Neural crest cell (in vitro differentiated cells): ENCODE data around the gene TBC1D22B. TPM values are rescaled to one million over a fixed set of nuclear protein-coding genes. Genes with fewer than 3 reads are reported as not detected.
"Not testable (repeated sequence)": the region's sequence is repeated elsewhere in the genome, so short reads cannot be mapped to it uniquely, and the experiment has no call there.

Experiments
- DNase-seq: peaks from one replicate; pipeline ENCODE4 v3.0.0; 2021; ENCODE audit warnings: low read depth, mixed read lengths, low spot score
- H3K27ac Mint-ChIP-seq: one replicate; pipeline ENCODE4 v1.8.0; 2021; ENCODE audit warnings: mild to moderate bottlenecking, mixed read lengths; ENCODE audit not compliant: unreplicated experiment
- H3K27me3 Mint-ChIP-seq: 2 replicates; pipeline ENCODE4 v1.8.0; 2021; ENCODE audit warnings: low read depth, mild to moderate bottlenecking, mixed read lengths
- H3K36me3 Mint-ChIP-seq: 2 replicates; pipeline ENCODE4 v1.8.0; 2021; ENCODE audit warnings: low read depth, mild to moderate bottlenecking, mixed read lengths
- H3K4me1 Mint-ChIP-seq: 2 replicates; pipeline ENCODE4 v1.8.0; 2021; ENCODE audit warnings: mixed read lengths
- H3K4me3 Mint-ChIP-seq: one replicate; pipeline ENCODE4 v1.8.0; 2021; ENCODE audit warnings: mild to moderate bottlenecking, mixed read lengths
- H3K9me3 Mint-ChIP-seq: 2 replicates; pipeline ENCODE4 v1.8.0; 2021; ENCODE audit warnings: mixed read lengths
- CTCF ChIP-seq: fragments of 200-600 bp; sonication (generic); conservative IDR thresholded peaks from 2 replicates; pipeline ENCODE4 v1.5.0; 2021; ENCODE audit warnings: antibody characterized with exemption, mild to moderate bottlenecking
- total RNA-seq: library from RNA; stranded (reverse); gene quantifications from 2 replicates; pipeline ENCODE4 v1.2.1, GENCODE V29; 2021

Gene TBC1D22B
- total RNA-seq, 1 donor from 2014 or later = 11.1 TPM

GRCh38 chr6:37338745-37339255, 81.2 kb downstream of the TBC1D22B start:
- H3K36me3 Mint-ChIP-seq = no peaks in the 10 kb centered on the region
- DNase-seq = no peak
- no peak overlapping the region for H3K27ac Mint-ChIP-seq
- no peak for TF ChIP-seq CTCF
- no peaks in the 10 kb centered on the region for H3K9me3 Mint-ChIP-seq
- no peaks in the 10 kb centered on the region for H3K27me3 Mint-ChIP-seq
- H3K4me1 Mint-ChIP-seq = peaks cover 4% of the 10 kb centered on the region
- H3K4me3 Mint-ChIP-seq = no peak overlapping the region

GRCh38 chr6:37339741-37340638, 82.4 kb downstream of the TBC1D22B start:
- TF ChIP-seq CTCF = no peak
- Mint-ChIP-seq H3K9me3 (no peaks in the 10 kb centered on the region), H3K36me3 (no peaks in the 10 kb centered on the region), H3K27ac (no peak overlapping the region), H3K27me3 (peaks cover 5% of the 10 kb centered on the region), H3K4me3 (no peak overlapping the region), H3K4me1 (peaks cover 4% of the 10 kb centered on the region)
- DNase-seq = no peak

GRCh38 chr6:37340639-37340943, 83.0 kb downstream of the TBC1D22B start:
- no peak overlapping the region for H3K4me3 Mint-ChIP-seq
- no peak for TF ChIP-seq CTCF

GRCh38 chr6:37343248-37343647, 85.7 kb downstream of the TBC1D22B start:
- H3K4me1 Mint-ChIP-seq = no peaks in the 10 kb centered on the region
- no peak overlapping the region for H3K4me3 Mint-ChIP-seq
- peaks cover 7% of the 10 kb centered on the region for H3K27me3 Mint-ChIP-seq
- no peaks in the 10 kb centered on the region for H3K9me3 Mint-ChIP-seq
- no peak for DNase-seq
- H3K36me3 Mint-ChIP-seq = no peaks in the 10 kb centered on the region
- H3K27ac Mint-ChIP-seq = no peak overlapping the region
- no peak for TF ChIP-seq CTCF

More at GRCh38 chr6:37340639-37340943, 83.0 kb downstream of the TBC1D22B start:
- Mint-ChIP-seq H3K27me3 (peaks cover 5% of the 10 kb centered on the region), H3K4me1 (peaks cover 4% of the 10 kb centered on the region), H3K27ac (no peak overlapping the region), H3K36me3 (no peaks in the 10 kb centered on the region), H3K9me3 (no peaks in the 10 kb centered on the region)
- no peak for DNase-seq

- Mint-ChIP-seq H3K27ac (no peak overlapping the region), H3K9me3 (no peaks in the 10 kb centered on the region), H3K4me3 (no peak overlapping the region), H3K36me3 (no peaks in the 10 kb centered on the region), H3K27me3 (peaks cover 7% of the 10 kb centered on the region), H3K4me1 (no peaks in the 10 kb centered on the region)
- DNase-seq = no peak
- no peak for TF ChIP-seq CTCF
These were observed 86.7 kb downstream of the TBC1D22B start for GRCh38 chr6:37344308-37344707.

- H3K9me3 Mint-ChIP-seq, DNase-seq, H3K27me3 Mint-ChIP-seq, H3K36me3 Mint-ChIP-seq, H3K4me1 Mint-ChIP-seq, H3K4me3 Mint-ChIP-seq, H3K27ac Mint-ChIP-seq: not testable (repeated sequence)
These were observed 88.2 kb downstream of the TBC1D22B start for GRCh38 chr6:37345804-37346203.
